GM19324 (cell line): ENCODE results near the gene KIAA0753.
"Not testable (repeated sequence)": the region's sequence is repeated elsewhere in the genome, so short reads cannot be mapped to it uniquely, and the experiment has no call there.

Source experiments
- ATAC-seq: cut with Tn5 transposase; IDR thresholded peaks from one replicate; pipeline ENCODE4 v1.9.1; 2021; ENCODE audit warnings: mild to moderate bottlenecking, moderate library complexity; ENCODE audit not compliant: unreplicated experiment, low FRiP score

The KIAA0753 gene

DNA sequence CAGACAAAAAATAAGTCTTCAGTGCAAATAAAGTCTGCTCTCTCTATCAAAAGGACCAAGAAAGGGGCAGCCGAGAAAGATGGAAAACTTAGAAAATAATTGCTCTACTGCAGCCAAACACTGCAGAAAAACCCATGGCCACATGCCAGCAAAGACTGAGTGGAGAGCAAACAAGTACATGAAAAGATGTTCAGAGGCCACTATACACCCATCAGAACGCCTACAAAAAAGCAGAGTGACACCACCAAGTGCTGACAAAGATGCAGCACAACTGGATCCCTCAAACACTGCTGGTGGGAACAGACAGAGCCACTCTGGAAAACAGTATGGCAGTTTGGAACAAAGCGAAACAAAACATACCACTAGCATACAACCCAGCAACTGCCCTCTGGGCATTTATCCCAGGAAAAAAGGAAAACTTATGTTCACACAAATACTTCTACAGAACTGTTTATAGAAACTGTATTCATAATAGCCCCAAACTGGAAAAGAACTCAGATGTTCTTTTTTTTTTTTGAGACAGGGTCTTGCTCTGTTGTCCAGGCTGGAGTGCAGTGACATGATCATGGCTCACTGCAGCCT lies 36.7 kb downstream of the KIAA0753 start:
- no peak for ATAC-seq

DNA sequence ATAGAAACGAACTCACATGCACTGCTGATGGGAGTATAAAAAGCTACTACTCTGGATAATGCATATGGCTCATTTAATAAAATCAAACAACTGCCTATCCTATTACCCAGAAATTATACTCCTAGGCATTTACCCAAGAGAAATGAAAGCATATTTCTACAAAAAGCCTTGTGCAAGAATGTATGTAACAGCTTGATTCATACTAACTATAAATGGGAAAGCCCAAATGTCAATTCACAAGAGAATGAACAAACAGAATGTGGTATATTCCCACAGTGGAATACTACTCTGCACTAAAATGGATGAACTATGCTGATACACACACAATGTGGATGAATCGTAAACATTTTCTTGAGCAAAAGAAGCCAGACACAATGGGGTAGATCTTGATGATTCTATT lies 38.4 kb downstream of the KIAA0753 start:
- no peak for ATAC-seq

DNA sequence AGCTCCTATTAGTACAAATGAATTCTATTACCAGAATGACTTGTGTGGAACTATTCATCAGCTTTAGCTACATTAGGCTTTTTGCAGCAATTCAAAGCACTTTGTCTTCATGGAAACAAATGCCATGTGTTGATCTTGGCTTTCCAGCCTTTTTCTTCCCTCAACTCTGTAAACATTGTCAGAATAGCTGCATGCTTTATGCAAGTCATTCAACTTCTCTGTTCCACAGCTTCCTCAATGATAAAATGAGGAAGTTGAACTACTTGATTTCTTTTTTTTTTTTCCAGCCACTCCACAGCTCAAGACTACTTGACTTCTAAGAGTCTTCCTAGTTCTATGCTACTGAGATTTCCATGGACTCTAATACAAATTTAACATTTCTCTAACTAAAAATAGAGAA lies 41.1 kb downstream of the KIAA0753 start:
- ATAC-seq, result no peak

DNA sequence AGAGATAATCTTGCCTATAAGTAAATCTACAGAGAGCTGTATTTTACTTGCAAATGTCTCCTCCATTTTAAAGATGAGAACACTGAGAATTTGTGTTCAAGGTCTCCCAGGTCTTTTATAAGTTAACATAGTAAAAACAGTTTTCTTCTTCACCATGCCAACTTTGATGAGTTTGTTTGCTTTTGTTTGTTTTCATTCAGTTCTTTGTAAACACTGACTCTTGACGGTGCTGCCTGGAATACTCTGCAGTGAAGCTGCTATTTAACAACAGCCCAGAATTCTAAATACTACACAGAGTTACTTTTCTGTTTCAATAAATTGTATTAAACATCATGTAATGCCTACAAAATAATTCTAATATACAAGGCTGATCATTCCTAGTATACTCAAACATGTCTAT lies 42.8 kb downstream of the KIAA0753 start:
- no peak for ATAC-seq

DNA sequence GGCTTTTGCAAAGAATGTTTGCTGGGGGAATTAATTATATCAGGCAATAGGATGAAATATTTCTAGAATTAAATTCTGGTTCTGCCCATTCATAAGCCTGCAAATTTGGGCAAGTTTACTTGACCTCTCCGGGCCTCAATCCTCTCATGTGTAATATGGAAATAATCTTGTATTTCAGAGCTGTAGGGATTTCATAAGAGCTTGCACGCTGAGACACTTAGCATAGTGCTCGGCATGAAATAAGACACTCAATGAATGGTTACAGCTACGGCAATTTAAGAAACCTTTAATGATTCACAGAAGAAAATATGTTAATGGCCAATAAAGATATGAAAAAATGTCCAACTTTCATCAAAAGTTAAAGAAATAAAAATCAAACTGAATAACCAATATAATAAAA lies 43.6 kb downstream of the KIAA0753 start:
- no peak for ATAC-seq

DNA sequence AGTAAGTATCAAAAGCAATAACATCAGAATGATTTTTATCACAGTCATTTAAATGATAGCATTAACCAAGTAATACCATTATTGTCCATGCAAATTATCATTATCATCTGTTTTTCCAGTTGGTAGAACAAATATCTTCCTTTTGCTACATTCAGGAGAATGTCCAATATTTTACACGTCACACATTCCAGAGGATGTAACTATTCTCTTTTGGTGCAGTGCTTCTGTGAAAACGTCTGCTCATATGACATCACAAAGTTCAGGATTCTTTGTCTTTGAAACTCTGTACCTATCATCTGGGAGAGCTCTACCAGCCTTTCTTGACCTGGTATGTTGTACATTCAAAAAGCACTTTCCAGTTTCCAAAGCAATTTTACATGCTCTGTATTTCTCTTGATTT lies 44.0 kb downstream of the KIAA0753 start:
- ATAC-seq, result no peak

DNA sequence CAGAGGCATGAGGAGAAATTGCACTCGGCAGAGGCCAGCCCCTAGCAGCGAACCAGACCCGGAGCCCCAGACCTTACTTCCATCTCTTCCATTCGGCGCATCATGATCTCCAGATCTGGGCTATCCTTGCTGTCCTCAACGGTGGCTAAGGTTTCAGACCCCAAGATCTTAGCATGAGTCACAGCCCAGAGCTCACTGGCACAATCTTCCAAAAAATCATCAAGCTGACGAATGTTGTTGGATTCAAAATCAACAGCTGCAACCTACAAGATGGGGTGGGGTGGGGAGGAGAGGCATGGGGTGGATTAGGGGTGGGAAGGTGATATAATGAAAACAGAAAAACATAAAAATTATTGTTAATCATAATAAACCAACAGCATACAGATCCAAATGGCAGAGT lies 44.4 kb downstream of the KIAA0753 start:
- ATAC-seq, result no peak

DNA sequence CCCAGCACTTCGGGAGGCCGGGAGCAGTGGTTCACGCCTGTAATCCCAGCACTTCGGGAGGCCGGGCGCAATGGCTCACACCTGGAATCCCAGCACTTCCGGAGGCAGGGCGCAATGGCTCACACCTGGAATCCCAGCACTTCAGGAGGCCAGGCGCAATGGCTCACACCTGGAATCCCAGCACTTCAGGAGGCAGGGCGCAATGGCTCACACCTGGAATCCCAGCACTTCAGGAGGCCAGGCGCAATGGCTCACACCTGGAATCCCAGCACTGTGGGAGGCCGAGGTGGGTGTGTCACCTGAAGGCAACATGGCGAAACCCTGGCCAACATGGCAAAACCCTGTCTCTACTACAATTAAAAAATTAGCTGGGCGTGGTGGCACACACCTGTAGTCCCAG lies 47.1 kb downstream of the KIAA0753 start:
- ATAC-seq, result not testable (repeated sequence)

DNA sequence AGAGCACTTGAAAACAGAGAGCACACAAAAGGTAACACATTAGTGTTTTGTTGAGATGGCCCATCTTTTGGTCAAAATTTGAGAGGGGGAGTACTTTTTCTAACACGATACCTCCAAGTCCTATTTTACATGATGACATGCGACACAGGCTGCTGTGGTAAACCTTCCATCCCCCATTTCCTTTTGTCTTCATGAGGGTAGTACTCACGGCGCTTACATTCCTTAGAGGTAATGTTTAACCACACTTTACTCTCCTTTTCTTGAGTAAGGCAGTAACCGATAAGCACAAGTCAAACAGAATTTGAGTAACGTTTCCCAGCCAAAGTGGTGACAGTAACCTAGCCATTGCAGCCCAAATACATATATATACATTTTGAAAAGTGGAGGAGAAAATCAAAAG lies 48.3 kb downstream of the KIAA0753 start:
- no peak for ATAC-seq

DNA sequence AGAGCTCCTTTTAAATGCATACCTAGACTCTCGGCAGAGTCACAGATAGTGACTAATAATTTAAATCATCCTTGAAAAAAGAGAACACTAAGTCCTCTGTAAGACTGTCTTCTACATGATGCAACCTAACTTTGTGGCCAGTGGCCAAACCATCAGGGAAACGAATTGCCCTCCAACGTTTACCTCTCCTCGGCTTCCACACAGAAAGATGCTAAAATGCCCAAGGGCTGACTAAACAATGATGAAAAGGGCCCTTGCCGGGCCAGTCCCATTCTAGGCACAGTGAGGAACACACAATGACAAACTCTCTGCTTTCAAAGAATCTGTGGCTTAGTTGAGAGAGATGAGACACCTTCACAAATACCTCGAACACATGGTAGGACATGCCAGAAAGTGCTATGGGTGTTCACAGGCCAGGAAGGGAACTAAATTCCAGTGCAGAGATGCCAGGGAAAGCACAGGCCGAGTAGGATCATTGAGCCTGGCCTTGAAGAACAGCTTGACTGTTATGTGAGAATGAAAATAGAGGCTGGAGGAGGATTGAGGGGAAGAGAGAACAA lies 48.8 kb downstream of the KIAA0753 start:
- ATAC-seq, result no peak

DNA sequence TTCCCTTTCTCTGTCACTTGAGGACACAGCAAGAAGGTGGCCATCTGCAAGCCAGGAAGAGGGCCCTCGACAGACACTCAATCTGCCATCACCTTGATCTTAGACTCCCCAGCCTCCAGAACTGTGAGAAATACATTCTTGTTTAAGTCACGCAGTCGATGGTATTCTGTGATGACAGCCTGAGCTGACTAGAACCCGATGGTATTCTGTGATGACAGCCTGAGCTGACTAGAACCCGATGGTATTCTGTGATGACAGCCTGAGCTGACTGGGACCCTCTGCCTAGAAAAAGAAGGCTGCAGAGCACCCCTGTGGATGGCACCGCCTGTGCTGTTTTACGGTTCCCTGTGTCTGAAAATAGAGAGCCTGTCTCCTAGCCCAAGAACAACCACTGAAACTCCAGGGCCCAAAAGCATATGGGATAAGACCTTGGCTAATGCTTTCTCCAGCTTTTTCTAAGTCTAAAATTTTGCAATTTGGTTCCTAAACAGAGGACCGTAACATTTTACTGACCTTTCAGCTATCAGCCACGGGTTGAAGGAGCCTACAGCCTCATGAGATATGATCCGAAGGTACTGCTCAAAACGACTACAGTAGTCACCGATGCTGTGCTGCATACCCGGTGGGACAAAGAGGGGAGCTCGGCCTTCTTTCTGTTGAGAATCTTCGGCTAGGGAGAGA lies 51.1 kb downstream of the KIAA0753 start:
- no peak for ATAC-seq

DNA sequence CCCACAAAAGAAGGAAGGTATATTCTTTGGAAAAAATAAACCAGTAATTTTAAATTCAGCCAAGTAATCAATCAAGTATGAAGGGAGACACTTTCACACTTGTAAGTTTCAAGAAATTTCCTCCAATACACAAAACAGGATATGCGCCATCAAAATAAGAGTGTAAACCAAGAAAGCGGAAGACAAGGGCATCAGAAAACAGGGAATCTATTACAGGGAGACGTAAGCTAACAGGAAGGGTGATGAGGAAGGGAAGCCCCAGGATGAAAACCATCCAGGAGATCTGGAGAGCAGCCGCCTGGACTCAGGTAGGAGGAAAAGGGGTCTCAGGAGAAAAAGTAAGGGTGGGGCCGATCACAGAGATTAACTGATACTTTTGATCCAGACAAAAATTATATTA lies 52.3 kb downstream of the KIAA0753 start:
- ATAC-seq, result no peak

DNA sequence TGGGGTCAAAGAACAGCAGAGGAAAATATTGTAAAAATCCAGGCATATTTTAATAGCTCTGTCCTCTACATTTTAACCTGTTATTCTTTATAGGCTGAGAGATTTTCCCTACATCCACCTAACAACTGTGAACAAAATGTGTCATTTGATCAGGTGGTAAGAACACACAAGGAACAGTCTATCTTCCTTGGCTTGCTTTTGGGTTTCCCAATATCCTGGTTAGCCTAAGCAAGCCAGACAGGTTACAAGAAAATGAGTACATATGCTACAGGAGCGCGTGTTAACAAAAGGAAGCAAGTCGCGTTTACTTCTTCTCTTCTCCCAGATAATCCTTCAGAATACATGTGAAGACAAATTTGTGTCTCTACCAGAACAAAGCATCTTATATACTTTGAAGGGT lies 53.2 kb downstream of the KIAA0753 start:
- ATAC-seq, result no peak

DNA sequence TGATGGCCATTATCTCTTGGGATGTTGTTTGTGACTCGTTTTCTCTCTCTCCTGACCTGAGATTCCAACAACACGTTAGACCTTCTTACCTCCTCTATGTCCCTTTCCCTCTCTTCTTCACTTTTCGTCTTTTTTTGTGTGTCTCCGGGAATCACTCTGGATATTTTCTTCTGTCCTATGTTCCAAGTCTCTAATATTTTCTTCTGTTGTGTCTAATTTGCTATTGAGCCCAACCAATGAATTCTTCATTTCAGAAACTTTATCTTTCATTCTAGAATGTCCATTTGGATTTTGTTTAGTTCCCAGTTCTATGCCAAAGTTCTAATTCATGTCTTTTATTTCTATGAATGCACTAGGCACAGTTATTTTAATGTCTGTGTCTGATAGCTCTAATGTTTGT lies 57.1 kb downstream of the KIAA0753 start:
- ATAC-seq, result no peak

DNA sequence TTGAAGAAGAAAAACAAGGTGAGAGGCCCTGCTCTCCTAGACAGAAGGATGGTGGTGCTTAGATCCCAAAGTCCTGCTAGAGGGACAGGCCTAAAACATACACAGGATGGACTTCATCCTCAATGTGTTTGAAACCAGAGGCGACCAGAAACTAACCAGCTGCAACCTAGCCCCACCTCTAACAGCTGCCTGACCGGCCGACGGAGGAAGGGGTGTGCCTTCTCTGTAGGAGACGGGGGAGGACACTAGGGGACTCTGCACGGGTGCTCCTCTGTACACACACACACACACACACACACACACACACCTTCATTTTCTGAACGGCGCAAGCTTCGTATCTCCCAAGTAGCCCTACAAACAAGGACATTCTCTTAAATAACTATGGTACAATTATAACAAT lies 59.9 kb downstream of the KIAA0753 start:
- ATAC-seq, result no peak

DNA sequence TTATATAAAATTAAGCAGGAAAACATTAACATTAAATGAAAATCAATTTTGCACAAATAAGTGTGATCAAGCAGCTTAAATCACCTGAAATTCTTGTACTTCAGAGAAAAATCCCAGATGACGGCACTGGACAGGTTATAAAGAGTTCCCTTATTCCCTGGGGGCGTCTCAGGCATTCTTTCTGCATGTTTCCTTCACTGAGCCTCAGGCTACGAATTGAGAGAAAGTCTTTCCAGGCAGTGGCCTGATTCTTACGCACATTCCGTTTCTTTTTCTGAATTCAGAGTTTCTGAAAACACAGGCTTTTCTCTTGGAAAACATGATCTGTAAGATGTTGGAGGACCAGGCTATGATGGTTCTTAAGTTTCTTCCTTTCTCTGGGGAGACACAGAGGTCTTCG lies 62.0 kb downstream of the KIAA0753 start:
- no peak for ATAC-seq

DNA sequence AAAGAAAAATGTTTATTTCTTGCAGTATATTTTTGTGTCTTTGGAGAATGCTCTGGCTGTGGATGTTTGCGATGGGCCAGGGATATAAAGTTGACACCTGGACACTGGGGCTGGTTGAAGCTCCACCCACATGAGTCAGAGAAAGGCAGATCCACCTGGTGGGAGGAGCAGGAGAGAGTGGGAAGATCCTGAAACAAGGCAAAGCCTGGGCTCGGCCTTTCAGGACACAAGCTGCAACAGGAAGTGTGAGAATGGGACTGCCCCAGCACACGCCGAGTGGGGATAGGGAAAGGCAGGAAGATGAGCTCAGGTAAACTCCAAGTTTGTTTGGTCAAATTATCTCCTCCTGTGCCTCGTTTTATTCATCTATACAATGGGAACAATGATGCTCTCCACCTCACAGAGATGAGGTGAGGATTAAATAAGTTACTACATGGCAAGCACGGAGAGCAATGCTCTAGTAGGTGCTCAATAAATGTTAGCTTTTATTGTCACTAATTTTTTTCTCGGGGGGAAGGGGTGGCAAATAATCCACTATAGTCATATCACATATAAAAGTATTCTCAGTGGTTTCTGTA lies 62.7 kb downstream of the KIAA0753 start:
- no peak for ATAC-seq

DNA sequence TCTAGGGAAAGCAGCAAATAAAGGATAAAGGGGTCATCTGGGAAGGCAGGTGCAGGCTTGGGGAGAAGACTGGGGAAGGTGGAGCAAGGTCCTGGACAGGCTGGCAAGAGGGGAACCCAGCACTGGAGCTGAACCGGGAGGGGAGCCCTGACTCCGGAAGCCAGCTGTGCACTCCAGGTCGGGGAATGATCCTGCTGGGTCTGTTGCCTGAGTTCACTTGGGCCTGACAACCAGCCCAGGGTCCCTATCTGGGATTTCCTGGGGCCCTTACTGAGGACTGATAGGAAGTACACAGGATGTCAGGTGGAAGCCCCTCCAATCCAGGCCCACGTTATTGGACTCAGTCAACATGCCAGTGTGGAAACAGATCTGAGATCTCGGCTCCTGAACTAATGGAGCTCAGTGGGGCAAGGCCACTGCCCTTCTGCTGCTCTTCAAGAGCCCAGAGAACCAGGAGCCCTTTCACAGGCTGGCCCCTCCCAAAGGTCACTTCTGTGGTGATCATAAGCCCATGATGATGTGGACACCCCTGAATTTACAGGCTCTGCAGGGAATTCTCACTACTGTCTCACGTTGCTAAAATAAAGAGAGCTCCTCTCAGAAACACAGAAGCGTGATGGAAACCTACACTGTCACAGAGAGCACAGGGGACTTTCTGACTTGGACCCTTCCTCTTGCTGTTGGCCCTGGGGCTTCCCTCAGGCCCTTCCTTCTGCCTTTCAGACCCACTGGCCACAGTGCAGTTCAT lies 64.3 kb downstream of the KIAA0753 start:
- ATAC-seq, result no peak

DNA sequence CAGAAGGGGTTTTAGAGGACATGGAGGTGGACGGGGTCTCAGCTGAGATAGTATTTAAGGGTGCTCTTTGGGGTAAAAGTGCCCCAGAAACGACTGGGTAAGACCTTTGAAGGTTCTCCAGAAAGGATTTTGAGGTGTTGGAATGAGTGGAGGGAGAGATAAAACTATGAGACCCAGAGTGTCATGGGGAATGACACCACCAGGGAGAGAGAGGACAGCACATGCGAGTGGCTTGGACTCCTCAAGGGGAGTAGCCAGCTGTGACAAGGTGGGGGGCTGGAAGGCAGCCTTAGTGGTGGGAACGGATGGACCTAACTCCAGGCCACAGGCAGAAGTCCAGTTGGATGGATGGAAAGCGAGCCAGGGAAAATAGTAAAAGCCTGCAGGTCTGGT lies 64.9 kb downstream of the KIAA0753 start:
- ATAC-seq, result no peak

DNA sequence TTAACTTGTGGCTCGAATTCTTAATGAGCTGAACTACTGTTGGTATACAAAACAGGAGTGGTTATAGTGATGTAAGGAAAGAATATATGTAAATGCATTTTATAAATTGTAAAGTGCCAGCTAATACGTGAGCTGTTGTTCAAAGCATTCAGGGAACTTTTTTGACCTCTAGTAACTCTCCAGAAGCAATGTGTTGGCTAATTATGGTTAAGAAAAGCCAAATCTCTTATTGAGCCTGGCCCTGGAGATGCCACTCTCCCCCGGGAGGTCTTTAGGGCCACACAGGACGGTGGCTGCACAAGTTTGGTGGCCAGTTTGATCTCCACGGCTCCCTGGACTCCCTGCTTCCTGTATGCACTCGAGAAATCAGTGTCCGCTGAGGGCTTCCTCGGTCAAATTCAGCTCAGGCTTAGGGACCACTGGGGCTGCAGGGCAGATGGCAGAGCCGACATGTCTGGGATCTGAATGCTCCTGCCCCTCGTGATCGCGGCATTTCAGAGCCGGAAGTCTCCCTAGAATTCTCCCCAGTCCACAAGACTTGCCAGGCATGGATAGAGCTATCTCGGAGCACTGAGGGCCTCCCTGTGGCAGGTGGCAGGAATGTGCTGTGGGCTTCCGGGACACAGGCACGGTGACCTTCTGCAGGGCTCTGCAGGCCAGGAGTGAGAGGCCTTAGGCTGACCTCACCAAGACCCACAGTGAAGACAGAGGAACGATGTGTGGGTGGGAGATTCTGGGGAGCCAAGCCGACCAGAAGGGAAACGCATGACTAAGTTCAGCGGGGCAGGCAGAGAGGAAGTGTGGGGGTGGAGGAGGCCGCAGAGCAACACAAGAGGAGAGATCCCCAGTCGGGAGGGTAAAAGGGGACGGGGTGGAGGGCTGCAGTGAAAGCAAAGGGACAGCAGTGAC lies 65.6 kb downstream of the KIAA0753 start:
- ATAC-seq, result no peak
